Memory B cell (primary cell): ENCODE measurements around the gene FUOM.

ENCODE experiments used
- ATAC-seq: fragments of 150-1000 bp; cut with Tn5 transposase; 2 replicates; pipeline ENCODE4 v1.10.0; 2021; ENCODE audit warnings: low read depth, mild to moderate bottlenecking, moderate library complexity
- DNase-seq, 2 donors: peaks; one replicate each; pipeline ENCODE4 v3.0.0; 2022; ENCODE audit warnings: low spot score in 2 of 2
- H3K27ac Mint-ChIP-seq: one replicate; pipeline ENCODE4 v1.8.0; 2022; ENCODE audit warnings: mild to moderate bottlenecking, moderate library complexity, mixed read lengths
- H3K27me3 Mint-ChIP-seq: one replicate; pipeline ENCODE4 v1.8.0; 2022; ENCODE audit warnings: mixed read lengths
- H3K36me3 Mint-ChIP-seq: one replicate; pipeline ENCODE4 v1.8.0; 2022; ENCODE audit warnings: mild to moderate bottlenecking, mixed read lengths
- H3K4me1 Mint-ChIP-seq: one replicate; pipeline ENCODE4 v1.8.0; 2022; ENCODE audit warnings: mixed read lengths
- H3K4me3 Mint-ChIP-seq: one replicate; pipeline ENCODE4 v1.8.0; 2022; ENCODE audit warnings: mild to moderate bottlenecking, moderate library complexity, mixed read lengths
- H3K9me3 Mint-ChIP-seq: one replicate; pipeline ENCODE4 v1.8.0; 2022; ENCODE audit warnings: mixed read lengths

FUOM gene

DNA sequence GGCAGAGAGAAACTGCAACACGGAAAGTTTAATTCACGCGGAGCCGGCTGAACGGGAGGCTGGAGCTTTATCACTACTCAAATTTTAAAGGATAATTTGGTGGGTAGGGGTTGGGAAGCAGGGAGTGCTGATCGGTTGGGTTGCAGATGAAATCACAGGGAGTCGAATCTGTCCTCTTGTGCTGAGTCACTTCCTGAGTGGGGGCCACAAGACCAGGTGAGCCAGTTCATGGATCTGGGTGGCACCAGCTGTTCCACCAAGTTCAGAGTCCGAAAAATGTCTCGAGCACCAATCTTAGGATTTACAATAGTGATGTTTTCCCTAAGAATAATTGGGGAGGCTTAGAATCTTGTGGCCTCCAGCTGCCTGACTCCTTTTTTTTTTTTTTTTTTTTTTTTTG is 14.3 kb downstream of the FUOM start:
- Mint-ChIP-seq H3K27ac (no peak overlapping the region), H3K27me3 (peaks cover 19% of the 10 kb centered on the region), H3K4me3 (no peak overlapping the region), H3K36me3 (no peaks in the 10 kb centered on the region), H3K9me3 (no peaks in the 10 kb centered on the region), H3K4me1 (peaks cover 3% of the 10 kb centered on the region)
- DNase-seq (no peak), ATAC-seq (no peak)

DNA sequence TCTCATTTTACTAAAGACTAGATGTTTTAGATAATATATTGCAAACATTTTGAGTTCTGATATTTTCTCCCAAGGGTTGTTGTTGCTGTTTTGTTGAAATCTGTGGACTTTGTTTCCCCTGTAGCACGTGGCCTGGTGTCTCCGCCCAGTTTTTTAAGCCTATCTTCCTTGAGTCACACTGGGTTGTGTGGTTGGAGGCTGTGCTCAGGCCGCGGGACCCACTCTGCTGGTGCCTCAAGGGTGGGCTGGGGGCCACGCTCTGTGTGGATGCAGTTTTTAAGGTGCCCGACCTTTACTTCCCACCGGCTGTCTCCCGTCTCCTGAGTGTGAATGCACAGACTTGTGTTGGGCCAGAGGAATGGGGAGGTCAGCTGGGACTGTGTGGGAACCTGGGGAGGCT is 14.9 kb downstream of the FUOM start:
- Mint-ChIP-seq H3K27ac (no peak overlapping the region), H3K9me3 (no peaks in the 10 kb centered on the region), H3K27me3 (peaks cover 19% of the 10 kb centered on the region), H3K36me3 (no peaks in the 10 kb centered on the region), H3K4me3 (no peak overlapping the region), H3K4me1 (peaks cover 3% of the 10 kb centered on the region)
- ATAC-seq (no peak), DNase-seq (no peak)

DNA sequence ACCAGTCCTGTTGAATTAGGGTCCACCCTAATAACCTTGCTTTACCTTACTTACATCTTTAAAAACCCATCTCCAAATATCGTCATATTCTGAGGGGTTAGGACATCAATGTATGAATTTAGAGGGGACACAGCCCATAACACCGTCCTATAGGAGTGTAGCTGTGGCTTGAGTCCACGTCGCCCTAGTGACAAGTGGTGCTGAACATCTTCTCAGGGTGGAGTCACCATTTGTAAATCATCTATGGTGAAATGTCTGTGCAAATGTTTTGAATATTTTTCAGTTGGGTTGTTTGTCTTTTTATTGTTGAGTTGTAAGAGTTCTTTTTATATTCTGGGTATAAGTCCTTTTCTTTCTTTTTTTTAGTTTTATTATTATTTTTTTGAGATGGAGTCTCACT is 15.8 kb downstream of the FUOM start:
- H3K4me3 Mint-ChIP-seq: no peak overlapping the region
- H3K27ac Mint-ChIP-seq: no peak overlapping the region
- peaks cover 3% of the 10 kb centered on the region for H3K4me1 Mint-ChIP-seq
- no peaks in the 10 kb centered on the region for H3K9me3 Mint-ChIP-seq
- H3K36me3 Mint-ChIP-seq: no peaks in the 10 kb centered on the region
- peaks cover 19% of the 10 kb centered on the region for H3K27me3 Mint-ChIP-seq
- ATAC-seq (no peak), DNase-seq (no peak)

DNA sequence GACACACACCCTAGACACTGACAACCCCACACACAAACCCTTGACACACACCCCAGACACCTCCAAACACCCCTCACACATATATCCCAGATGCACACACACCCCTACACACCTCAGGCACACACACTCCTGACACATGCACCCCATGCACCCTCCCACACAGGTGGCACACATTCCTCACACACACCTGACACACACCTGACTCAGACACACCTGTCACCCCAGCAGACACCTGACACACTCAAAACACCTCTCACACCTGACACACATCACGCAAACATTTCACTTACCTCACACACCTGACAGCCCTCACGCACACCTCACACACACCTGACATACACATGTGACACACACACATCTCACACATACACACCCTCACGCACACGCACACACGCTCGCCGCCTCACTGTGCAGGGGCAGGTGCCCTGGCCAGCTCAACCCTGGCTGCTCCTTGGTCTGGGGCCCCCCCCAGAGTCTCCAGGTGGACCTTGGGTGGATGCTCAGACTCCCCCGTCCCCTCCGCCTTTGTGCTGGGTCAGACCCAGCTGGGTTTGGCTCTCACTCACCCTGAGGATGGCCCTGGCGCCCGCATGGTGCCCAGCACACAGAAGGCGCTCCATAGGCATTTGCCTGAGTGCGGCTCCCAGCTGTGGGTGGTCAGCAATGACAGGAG is 18.0 kb downstream of the FUOM start:
- ATAC-seq (no peak), DNase-seq (no peak)
- no peak overlapping the region for H3K4me3 Mint-ChIP-seq
- no peaks in the 10 kb centered on the region for H3K36me3 Mint-ChIP-seq
- no peak overlapping the region for H3K27ac Mint-ChIP-seq
- H3K4me1 Mint-ChIP-seq: peaks cover 3% of the 10 kb centered on the region
- peaks cover 8% of the 10 kb centered on the region for H3K27me3 Mint-ChIP-seq
- H3K9me3 Mint-ChIP-seq: no peaks in the 10 kb centered on the region

DNA sequence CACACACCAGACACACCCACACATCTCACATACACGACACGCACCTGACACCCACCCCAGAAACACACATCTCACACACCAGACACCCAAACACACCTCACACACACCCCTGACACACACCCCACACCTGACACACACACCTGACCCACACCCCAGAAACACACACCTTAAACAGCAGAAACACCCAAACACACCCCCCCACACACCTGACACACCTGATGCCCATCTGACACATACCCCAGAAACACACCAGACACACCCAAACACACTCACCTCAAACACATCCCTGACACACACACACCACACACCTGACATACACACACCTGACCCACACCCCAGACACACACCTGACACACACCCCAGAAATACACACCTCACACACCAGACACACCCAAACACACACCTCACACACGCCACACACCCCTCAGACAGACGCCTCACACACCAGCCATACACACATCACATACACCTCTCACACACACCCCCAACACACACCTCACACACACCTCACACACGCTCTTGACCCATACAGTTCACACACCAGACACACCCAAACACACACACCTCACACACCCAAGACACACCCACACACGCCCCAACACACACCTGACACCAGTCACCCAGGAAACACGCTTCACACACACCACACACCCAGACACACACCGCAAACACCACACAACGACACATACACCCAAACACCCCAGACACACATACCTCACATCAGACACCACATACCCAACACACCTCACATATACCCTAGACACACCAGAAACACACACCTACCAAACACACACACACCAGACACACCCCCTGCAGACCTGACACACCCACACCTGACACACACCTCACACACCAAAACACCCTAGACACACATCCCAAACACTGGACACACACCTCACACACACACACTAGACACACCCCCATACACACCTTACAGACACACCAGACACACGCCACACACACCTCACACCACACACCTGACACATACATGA is 19.4 kb downstream of the FUOM start:
- ATAC-seq: no peak

DNA sequence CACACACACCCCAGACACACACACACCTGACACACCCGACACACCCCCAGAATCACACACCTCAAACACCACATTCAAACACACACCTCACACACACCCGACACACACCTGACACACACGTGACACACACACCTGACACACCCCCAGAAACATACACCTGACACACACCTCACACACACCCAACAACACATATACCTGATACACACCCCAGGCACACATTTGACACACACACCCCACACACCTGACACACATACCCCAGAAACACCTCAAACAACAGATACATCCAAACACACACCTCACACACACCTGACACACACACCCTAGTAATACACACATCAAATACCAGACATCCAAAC is 20.5 kb downstream of the FUOM start:
- Mint-ChIP-seq H3K4me3 (no peak overlapping the region), H3K27me3 (peaks cover 18% of the 10 kb centered on the region), H3K27ac (no peak overlapping the region), H3K36me3 (no peaks in the 10 kb centered on the region), H3K4me1 (peaks cover 4% of the 10 kb centered on the region), H3K9me3 (peaks cover 3% of the 10 kb centered on the region)
- no peak for DNase-seq
- ATAC-seq: no peak

More for the DNA sequence above, 19.4 kb downstream of the FUOM start:
- Mint-ChIP-seq H3K36me3 (no peaks in the 10 kb centered on the region), H3K27me3 (peaks cover 9% of the 10 kb centered on the region), H3K9me3 (peaks cover 2% of the 10 kb centered on the region), H3K4me3 (no peak overlapping the region), H3K4me1 (peaks cover 4% of the 10 kb centered on the region), H3K27ac (no peak overlapping the region)
- DNase-seq: no peak

DNA sequence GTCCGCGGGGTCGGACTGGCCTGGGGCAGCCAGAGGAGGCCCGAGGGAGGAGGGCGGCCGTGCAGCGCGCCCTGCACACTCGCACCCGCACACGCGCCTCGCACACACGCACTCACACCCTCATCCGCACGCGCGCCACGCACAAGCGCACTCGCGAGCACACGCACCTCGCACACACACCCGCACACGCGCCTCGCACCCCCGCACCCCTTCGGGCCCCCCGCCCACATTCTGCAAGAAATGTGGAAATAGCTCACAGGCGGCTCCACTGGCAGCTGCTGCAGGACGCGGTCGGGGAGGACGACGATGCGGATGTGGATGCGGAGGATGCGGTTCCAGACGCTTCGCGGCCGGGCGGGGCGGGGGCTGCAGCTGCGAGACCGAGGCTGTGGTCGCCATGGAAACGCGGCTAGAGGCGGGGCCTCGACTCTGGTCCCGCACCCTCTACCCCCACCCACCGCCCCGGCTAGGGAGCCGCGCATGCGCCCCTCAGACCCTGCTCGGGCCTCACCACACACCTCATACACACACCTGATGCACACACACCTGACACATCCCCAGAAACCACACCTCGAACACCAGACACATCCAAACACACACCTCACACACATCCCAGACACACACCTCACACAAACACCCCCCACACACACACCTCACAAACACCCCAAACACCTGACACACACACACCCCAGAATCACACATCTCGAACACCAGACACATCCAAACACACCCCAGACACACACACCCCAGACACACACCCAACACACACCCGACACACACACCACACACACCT is 21.0 kb downstream of the FUOM start, which contains the start of gene CALY:
CALY (minus strand) TSS at position 320 of the 793 bp plus-strand sequence. CDS start 7,907 bp downstream, outside the sequence.
- peaks cover 3% of the 10 kb centered on the region for H3K9me3 Mint-ChIP-seq
- H3K27me3 Mint-ChIP-seq: peaks cover 16% of the 10 kb centered on the region
- peaks cover 4% of the 10 kb centered on the region for H3K4me1 Mint-ChIP-seq
- peak within 1 kb of the TSS; percentile 69 for H3K4me3 Mint-ChIP-seq
- DNase-seq (peak; percentile 64 to 72), ATAC-seq (peak; percentile 65)
- no peak within 1 kb of the TSS for H3K27ac Mint-ChIP-seq
- no peaks in the 10 kb centered on the region for H3K36me3 Mint-ChIP-seq

DNA sequence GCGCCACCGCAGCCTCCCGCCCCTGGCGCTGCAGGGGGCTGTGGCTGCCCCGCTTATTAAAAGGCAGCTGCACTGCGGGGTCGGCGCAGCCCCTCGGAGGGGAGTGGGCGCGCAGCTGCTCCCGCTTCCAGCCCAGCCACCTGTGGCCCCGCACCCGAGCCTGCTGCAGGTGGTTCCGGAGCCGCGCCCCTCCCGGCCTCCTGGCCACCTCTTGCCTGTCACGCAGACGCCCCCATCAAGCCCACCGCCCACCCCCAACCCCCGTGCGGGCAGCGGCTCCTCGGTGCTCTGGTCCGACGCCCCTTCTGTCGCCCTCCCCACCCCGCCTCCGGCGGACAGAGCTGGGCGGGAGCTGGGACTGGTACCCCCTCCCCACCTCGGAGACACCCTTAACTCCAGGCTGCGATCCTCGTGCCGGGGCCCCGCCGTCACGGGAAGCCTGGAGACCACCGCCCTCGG is 21.7 kb downstream of the FUOM start:
- Mint-ChIP-seq H3K27me3 (peaks cover 14% of the 10 kb centered on the region), H3K4me3 (no peak overlapping the region)
- ATAC-seq: no peak

DNA sequence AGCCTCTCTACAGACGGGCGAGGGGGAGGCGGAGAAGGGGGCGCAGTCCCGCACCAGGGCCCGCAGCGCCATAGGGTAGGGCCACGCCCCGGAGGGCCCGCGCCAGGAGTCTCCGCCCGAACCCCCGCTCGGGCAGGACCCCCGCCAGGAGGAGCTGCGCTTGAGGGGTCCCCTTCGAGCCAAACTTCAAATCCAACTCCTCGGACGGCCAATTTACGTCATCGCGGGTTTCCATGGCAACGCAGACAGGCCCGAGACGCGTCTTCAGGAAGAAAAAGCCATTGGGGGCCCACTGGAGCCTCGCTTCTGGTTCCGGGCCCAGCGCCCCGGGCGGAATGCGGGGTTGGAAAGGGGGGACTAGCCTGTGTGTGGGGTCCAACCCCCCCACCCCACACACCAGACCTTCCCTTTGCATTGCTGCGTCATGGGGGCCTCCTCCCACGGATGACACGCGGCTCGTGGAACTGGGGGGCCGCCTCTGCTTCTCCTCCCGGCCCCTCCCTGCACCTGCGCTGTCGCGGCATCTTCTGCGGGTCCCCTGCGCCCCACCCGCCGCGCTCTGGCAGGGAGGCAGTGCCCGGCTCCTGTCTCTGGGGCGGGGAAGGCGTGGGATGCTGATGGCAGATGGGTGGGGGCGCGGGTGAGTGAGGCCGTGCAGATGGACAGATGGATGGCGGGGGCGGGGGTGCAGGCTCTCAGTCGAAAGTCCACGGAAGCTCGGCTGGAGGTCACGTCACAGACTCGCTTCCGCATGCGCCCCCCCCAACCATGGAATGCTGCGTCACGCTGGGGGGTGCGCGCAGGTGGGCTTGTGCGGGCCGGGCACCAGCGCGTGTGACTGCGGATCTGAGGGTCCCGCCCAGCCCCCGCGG is 22.3 kb downstream of the FUOM start:
- DNase-seq (peak; percentile 72 to 79), ATAC-seq (peak; percentile 57)
- H3K4me1 Mint-ChIP-seq: peaks cover 4% of the 10 kb centered on the region
- H3K27me3 Mint-ChIP-seq: peaks cover 14% of the 10 kb centered on the region
- H3K36me3 Mint-ChIP-seq: no peaks in the 10 kb centered on the region
- H3K27ac Mint-ChIP-seq: peak overlapping the region; percentile 83
- H3K4me3 Mint-ChIP-seq: peak overlapping the region; percentile 69
- H3K9me3 Mint-ChIP-seq: peaks cover 3% of the 10 kb centered on the region

More for the DNA sequence above, 21.7 kb downstream of the FUOM start:
- no peaks in the 10 kb centered on the region for H3K36me3 Mint-ChIP-seq
- DNase-seq: no peak
- peaks cover 3% of the 10 kb centered on the region for H3K9me3 Mint-ChIP-seq
- no peak overlapping the region for H3K27ac Mint-ChIP-seq
- H3K4me1 Mint-ChIP-seq: peaks cover 4% of the 10 kb centered on the region

DNA sequence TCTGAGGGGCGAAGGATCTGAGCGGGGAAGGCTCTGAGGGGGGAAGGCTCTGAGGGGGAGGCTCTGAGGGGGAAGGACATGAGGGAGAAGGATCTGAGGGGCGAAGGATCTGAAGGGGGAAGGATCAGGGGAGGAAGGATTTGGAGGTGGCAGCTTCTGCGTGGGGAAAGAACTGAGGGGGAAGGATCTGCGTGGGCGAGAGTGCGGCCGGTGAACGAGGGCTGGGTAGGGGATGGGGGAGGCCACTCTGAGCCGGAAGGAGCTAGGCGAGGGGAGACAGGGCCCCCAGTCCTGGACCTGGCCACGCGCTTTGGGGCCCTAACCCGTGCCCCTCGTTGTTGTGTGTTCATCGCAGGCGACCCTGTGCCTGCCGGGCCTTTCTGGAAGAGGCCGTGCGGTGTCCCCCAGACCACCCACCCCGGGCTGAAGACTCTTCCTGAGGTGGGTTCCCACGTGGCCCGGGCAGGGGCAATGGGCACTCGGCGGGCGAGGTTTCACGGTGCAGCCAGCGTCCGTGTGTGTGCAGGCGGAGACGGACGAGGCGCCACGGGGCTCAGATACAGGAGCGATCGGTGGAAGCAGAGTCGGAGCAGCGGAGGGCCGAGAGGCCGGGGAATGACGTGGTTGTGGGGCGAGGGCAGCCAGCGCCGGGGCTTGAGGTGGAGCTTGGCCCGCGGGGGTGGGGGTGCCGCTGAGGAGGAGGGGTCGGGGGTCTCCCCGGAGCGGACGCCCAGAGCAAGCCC is 23.1 kb downstream of the FUOM start:
- DNase-seq (no peak), ATAC-seq (peak; percentile 19)
- Mint-ChIP-seq H3K4me1 (peaks cover 4% of the 10 kb centered on the region), H3K4me3 (peak overlapping the region; percentile 83), H3K27ac (peak overlapping the region; percentile 83), H3K9me3 (peaks cover 3% of the 10 kb centered on the region), H3K36me3 (no peaks in the 10 kb centered on the region), H3K27me3 (peaks cover 14% of the 10 kb centered on the region)

DNA sequence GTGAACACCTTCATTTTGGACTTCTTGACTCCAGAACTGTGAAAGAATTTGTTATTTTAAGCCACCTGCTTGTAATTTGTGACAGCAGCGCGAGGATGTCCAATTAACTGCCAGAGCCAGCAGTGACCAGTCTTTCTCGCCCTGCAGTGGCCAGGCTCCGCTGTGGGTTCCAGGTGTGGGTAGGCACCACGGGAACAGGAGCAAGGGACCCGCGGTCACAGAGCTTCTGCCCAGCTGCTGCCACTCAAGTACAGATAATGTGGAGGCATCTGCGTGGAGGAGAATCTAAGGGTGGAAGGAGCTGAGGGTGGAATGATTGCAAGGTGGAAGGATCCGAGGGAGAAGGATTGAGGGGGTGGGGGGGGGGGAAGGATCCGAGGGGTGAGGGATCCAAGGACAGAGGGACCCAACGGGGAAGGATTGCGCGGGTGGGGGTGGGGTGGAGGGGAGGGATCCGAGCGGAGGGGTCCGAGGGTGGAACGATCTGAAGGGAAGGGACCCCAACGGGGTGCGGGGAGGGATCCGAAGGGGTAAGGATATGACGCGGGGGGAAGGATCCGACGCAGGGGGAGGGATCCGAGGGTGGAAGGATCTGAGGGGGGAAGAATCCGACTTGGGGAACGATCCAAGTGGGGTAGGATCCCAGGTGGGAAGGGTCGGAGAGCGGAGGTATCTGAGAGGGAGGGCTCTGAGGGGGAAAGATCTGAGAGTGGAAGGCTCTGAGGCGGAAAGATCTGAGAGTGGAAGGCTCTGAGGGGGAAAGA is 24.7 kb downstream of the FUOM start:
- DNase-seq (no peak), ATAC-seq (no peak)
- peaks cover 14% of the 10 kb centered on the region for H3K27me3 Mint-ChIP-seq
- H3K27ac Mint-ChIP-seq: no peak overlapping the region
- no peaks in the 10 kb centered on the region for H3K36me3 Mint-ChIP-seq
- no peak overlapping the region for H3K4me3 Mint-ChIP-seq
- peaks cover 3% of the 10 kb centered on the region for H3K9me3 Mint-ChIP-seq
- peaks cover 4% of the 10 kb centered on the region for H3K4me1 Mint-ChIP-seq
